ENCODE data around the gene BCR.

BCR gene

GRCh38 chr22:23177197-23177596, 3.1 kb upstream of the BCR start:
- Histone ChIP-seq H3K4me3 (ENCODE audit: low read length) (no peak overlapping the region), H3F3A (ENCODE audit: control insufficient read depth, insufficient read depth) (peaks cover 7% of the 10 kb centered on the region), H3K4me1 (ENCODE audit: control insufficient read depth, low read length) (peaks cover 34% of the 10 kb centered on the region), H3K9me3 (ENCODE audit: control insufficient read depth, insufficient read depth, low read length) (peaks cover 17% of the 10 kb centered on the region), H3K4me2 (ENCODE audit: low read length) (no peak overlapping the region), H3K27ac (ENCODE audit: low read depth, low read length) (no peak overlapping the region), H4K20me1 (ENCODE audit: control insufficient read depth, insufficient read depth, low read depth, low read length) (peaks cover under 1% of the 10 kb centered on the region; the same call in 1 of the 2 replicates), H3K27me3 (ENCODE audit: control insufficient read depth, low read length) (no peaks in the 10 kb centered on the region), H3K79me2 (ENCODE audit: control insufficient read depth, low read length) (peaks cover 15% of the 10 kb centered on the region), H3K9me2 (replicated peaks; ENCODE audit: control insufficient read depth, low read length) (no peaks in the 10 kb centered on the region), H3K36me3 (ENCODE audit: control insufficient read depth, low read length) (peaks cover 10% of the 10 kb centered on the region)
- TF ChIP-seq EZH2phosphoT487 (IDR thresholded peaks at IDR 0.05; ENCODE audit: borderline replicate concordance, low read length) (no peak), CTCF (IDR thresholded peaks at IDR 0.05; ENCODE audit: low read depth, low read length, poor library complexity, severe bottlenecking) (no peak)

- Histone ChIP-seq H4K20me1 (ENCODE audit: control insufficient read depth, insufficient read depth, low read depth, low read length) (peaks cover 15% of the 10 kb centered on the region), H3K27me3 (ENCODE audit: control insufficient read depth, low read length) (no peaks in the 10 kb centered on the region), H3K27ac (ENCODE audit: low read depth, low read length) (no peak overlapping the region), H3F3A (ENCODE audit: control insufficient read depth, insufficient read depth) (peaks cover 7% of the 10 kb centered on the region), H3K9me2 (replicated peaks; ENCODE audit: control insufficient read depth, low read length) (no peaks in the 10 kb centered on the region), H3K4me3 (ENCODE audit: low read length) (no peak overlapping the region), H3K79me2 (ENCODE audit: control insufficient read depth, low read length) (peaks cover 30% of the 10 kb centered on the region), H3K9me3 (ENCODE audit: control insufficient read depth, insufficient read depth, low read length) (peaks cover 17% of the 10 kb centered on the region), H3K4me2 (ENCODE audit: low read length) (peak overlapping the region; percentile 57; the same call in 1 of the 2 replicates), H3K36me3 (ENCODE audit: control insufficient read depth, low read length) (peaks cover 25% of the 10 kb centered on the region), H3K4me1 (ENCODE audit: control insufficient read depth, low read length) (peaks cover 40% of the 10 kb centered on the region)
- no peak for TF ChIP-seq EZH2phosphoT487 (IDR thresholded peaks at IDR 0.05; ENCODE audit: borderline replicate concordance, low read length)
- peak; percentile 95 for TF ChIP-seq CTCF (IDR thresholded peaks at IDR 0.05; ENCODE audit: low read depth, low read length, poor library complexity, severe bottlenecking)
Observed at GRCh38 chr22:23178512-23179254, 1.6 kb upstream of the BCR start.

GRCh38 chr22:23179381-23180299, 669 bp upstream of the BCR start:
- H3K27ac ChIP-seq (ENCODE audit: low read depth, low read length) = no peak overlapping the region
- H3K79me2 ChIP-seq (ENCODE audit: control insufficient read depth, low read length) = peaks cover 39% of the 10 kb centered on the region
- H3K4me2 ChIP-seq (ENCODE audit: low read length) = peak overlapping the region; percentile 57

More at GRCh38 chr22:23179381-23180299, 669 bp upstream of the BCR start:
- Histone ChIP-seq H3K4me1 (ENCODE audit: control insufficient read depth, low read length) (peaks cover 50% of the 10 kb centered on the region), H3F3A (ENCODE audit: control insufficient read depth, insufficient read depth) (peaks cover 11% of the 10 kb centered on the region), H3K4me3 (ENCODE audit: low read length) (peak overlapping the region; percentile 60), H3K27me3 (ENCODE audit: control insufficient read depth, low read length) (no peaks in the 10 kb centered on the region), H3K9me2 (replicated peaks; ENCODE audit: control insufficient read depth, low read length) (no peaks in the 10 kb centered on the region), H3K9me3 (ENCODE audit: control insufficient read depth, insufficient read depth, low read length) (peaks cover 17% of the 10 kb centered on the region), H3K36me3 (ENCODE audit: control insufficient read depth, low read length) (peaks cover 34% of the 10 kb centered on the region), H4K20me1 (ENCODE audit: control insufficient read depth, insufficient read depth, low read depth, low read length) (peaks cover 22% of the 10 kb centered on the region)
- TF ChIP-seq CTCF (IDR thresholded peaks at IDR 0.05; ENCODE audit: low read depth, low read length, poor library complexity, severe bottlenecking) (no peak), EZH2phosphoT487 (IDR thresholded peaks at IDR 0.05; ENCODE audit: borderline replicate concordance, low read length) (no peak)

Data from DOHH2 (cell line).